Memory B cell (primary cell): Measurements from ENCODE around the gene NFIX.

ENCODE experiments used
- ATAC-seq: fragments of 150-1000 bp; cut with Tn5 transposase; 2 replicates; pipeline ENCODE4 v1.10.0; 2021; ENCODE audit warnings: low read depth, mild to moderate bottlenecking, moderate library complexity
- DNase-seq, 2 donors: peaks; one replicate each; pipeline ENCODE4 v3.0.0; 2022; ENCODE audit warnings: low spot score in 2 of 2
- H3K27ac Mint-ChIP-seq: one replicate; pipeline ENCODE4 v1.8.0; 2022; ENCODE audit warnings: mild to moderate bottlenecking, moderate library complexity, mixed read lengths
- H3K27me3 Mint-ChIP-seq: one replicate; pipeline ENCODE4 v1.8.0; 2022; ENCODE audit warnings: mixed read lengths
- H3K36me3 Mint-ChIP-seq: one replicate; pipeline ENCODE4 v1.8.0; 2022; ENCODE audit warnings: mild to moderate bottlenecking, mixed read lengths
- H3K4me1 Mint-ChIP-seq: one replicate; pipeline ENCODE4 v1.8.0; 2022; ENCODE audit warnings: mixed read lengths
- H3K4me3 Mint-ChIP-seq: one replicate; pipeline ENCODE4 v1.8.0; 2022; ENCODE audit warnings: mild to moderate bottlenecking, moderate library complexity, mixed read lengths
- H3K9me3 Mint-ChIP-seq: one replicate; pipeline ENCODE4 v1.8.0; 2022; ENCODE audit warnings: mixed read lengths

The NFIX gene

DNA sequence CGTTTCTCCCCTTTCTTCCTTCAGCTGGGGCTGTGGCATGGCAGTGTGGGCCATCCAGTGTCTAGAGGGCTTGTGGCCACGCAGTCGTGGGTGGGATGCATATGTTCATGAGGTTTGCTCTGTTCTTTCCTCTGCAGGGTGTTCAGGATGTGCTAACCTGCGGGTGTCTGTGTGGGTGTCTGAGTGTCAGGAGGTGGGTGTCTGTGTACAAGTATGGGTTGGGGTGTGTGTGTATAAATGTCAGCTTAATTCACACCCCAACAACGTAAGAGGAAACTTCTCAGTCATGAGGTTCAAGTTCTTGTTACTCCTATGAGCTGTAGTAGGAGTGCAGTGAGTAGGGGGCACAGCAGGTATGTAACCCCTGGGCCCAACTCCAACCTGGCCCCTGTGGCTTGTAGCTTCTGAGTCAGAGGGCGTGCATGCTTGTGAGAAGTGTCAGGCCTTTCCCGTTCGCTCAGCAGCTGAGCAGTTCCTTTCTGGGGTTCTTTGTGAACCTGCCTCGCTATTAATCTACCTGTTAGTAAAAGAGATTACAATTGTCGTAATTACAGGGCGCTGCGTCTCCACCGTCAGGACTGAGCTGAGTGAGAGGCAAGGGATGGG, 49.1 kb downstream of the NFIX start:
- H3K27ac Mint-ChIP-seq, result no peak overlapping the region

GRCh38 chr19:13045812-13046211, 50.5 kb downstream of the NFIX start:
- Mint-ChIP-seq H3K9me3 (no peaks in the 10 kb centered on the region), H3K27me3 (peaks cover 17% of the 10 kb centered on the region), H3K27ac (no peak overlapping the region), H3K4me3 (no peak overlapping the region), H3K4me1 (peaks cover 4% of the 10 kb centered on the region), H3K36me3 (no peaks in the 10 kb centered on the region)
- DNase-seq (no peak), ATAC-seq (no peak)

More for the DNA sequence above, 49.1 kb downstream of the NFIX start:
- Mint-ChIP-seq H3K36me3 (no peaks in the 10 kb centered on the region), H3K9me3 (no peaks in the 10 kb centered on the region), H3K27me3 (peaks cover 12% of the 10 kb centered on the region), H3K4me1 (peaks cover 4% of the 10 kb centered on the region), H3K4me3 (no peak overlapping the region)
- DNase-seq, result no peak
- ATAC-seq, result no peak

- H3K27me3 Mint-ChIP-seq, result peaks cover 22% of the 10 kb centered on the region
- ATAC-seq (no peak), DNase-seq (no peak)
- peaks cover 7% of the 10 kb centered on the region for H3K4me1 Mint-ChIP-seq
- H3K4me3 Mint-ChIP-seq, result no peak overlapping the region
- H3K9me3 Mint-ChIP-seq, result no peaks in the 10 kb centered on the region
- H3K36me3 Mint-ChIP-seq, result no peaks in the 10 kb centered on the region
- no peak overlapping the region for H3K27ac Mint-ChIP-seq
Measured at GRCh38 chr19:13047374-13047773, 52.1 kb downstream of the NFIX start.

- DNase-seq, result no peak
Measured at GRCh38 chr19:13050274-13050673, 55.0 kb downstream of the NFIX start.

GRCh38 chr19:13051557-13052165, 56.4 kb downstream of the NFIX start:
- no peak overlapping the region for H3K27ac Mint-ChIP-seq
- ATAC-seq, result no peak

More at GRCh38 chr19:13050274-13050673, 55.0 kb downstream of the NFIX start:
- peaks cover 3% of the 10 kb centered on the region for H3K4me1 Mint-ChIP-seq
- H3K27me3 Mint-ChIP-seq, result peaks cover 18% of the 10 kb centered on the region
- H3K36me3 Mint-ChIP-seq, result no peaks in the 10 kb centered on the region
- H3K4me3 Mint-ChIP-seq, result no peak overlapping the region
- no peak for ATAC-seq
- H3K9me3 Mint-ChIP-seq, result no peaks in the 10 kb centered on the region
- H3K27ac Mint-ChIP-seq, result no peak overlapping the region

GRCh38 chr19:13052447-13053175, 57.3 kb downstream of the NFIX start:
- peaks cover 3% of the 10 kb centered on the region for H3K4me1 Mint-ChIP-seq
- peaks cover 15% of the 10 kb centered on the region for H3K27me3 Mint-ChIP-seq
- no peak overlapping the region for H3K27ac Mint-ChIP-seq
- H3K9me3 Mint-ChIP-seq, result no peaks in the 10 kb centered on the region
- no peaks in the 10 kb centered on the region for H3K36me3 Mint-ChIP-seq
- DNase-seq (no peak), ATAC-seq (no peak)
- H3K4me3 Mint-ChIP-seq, result no peak overlapping the region

More at GRCh38 chr19:13051557-13052165, 56.4 kb downstream of the NFIX start:
- Mint-ChIP-seq H3K27me3 (peaks cover 15% of the 10 kb centered on the region), H3K9me3 (no peaks in the 10 kb centered on the region), H3K4me3 (peak overlapping the region; percentile 63), H3K4me1 (peaks cover 3% of the 10 kb centered on the region), H3K36me3 (no peaks in the 10 kb centered on the region)
- no peak for DNase-seq

GRCh38 chr19:13053238-13053637, 58.0 kb downstream of the NFIX start:
- no peak overlapping the region for H3K4me3 Mint-ChIP-seq
- ATAC-seq (no peak), DNase-seq (no peak)
- peaks cover 15% of the 10 kb centered on the region for H3K27me3 Mint-ChIP-seq
- peaks cover 3% of the 10 kb centered on the region for H3K4me1 Mint-ChIP-seq
- H3K27ac Mint-ChIP-seq, result no peak overlapping the region
- no peaks in the 10 kb centered on the region for H3K36me3 Mint-ChIP-seq
- H3K9me3 Mint-ChIP-seq, result no peaks in the 10 kb centered on the region

GRCh38 chr19:13053761-13054625, 58.7 kb downstream of the NFIX start:
- ATAC-seq, result no peak

DNA sequence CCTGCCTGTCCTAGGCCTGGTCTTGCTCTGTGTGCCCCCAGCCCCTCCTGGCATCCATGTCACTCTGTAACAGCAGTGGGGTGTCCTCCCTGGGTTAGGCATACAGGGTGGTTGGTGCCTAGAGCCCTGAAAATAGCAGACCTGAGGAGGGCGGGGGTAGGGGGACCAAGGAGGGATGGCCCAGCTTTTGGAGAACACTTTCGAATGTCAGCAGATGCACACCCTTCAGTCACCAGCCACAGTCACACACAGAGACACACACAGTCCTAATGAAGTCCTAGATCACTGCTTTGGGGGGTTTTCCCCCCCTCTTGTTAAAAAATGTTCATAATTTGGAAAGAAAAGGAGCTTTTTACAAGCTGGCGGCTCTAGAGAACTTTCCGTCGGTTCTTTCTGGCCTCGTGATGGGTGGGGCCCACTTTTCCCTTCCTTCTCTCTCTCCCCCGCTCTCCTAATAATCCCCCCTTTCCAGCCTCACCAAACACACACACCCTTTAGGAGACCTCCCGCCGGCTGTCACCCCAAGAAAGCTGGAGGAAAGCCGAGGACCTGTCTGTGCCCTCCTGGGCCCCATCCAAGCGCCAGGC, 59.4 kb downstream of the NFIX start:
- H3K4me3 Mint-ChIP-seq, result no peak overlapping the region
- peaks cover 3% of the 10 kb centered on the region for H3K4me1 Mint-ChIP-seq
- no peak overlapping the region for H3K27ac Mint-ChIP-seq
- H3K36me3 Mint-ChIP-seq, result no peaks in the 10 kb centered on the region
- no peak for ATAC-seq
- DNase-seq, result no peak
- H3K27me3 Mint-ChIP-seq, result peaks cover 18% of the 10 kb centered on the region
- H3K9me3 Mint-ChIP-seq, result no peaks in the 10 kb centered on the region

More at GRCh38 chr19:13053761-13054625, 58.7 kb downstream of the NFIX start:
- H3K9me3 Mint-ChIP-seq, result no peaks in the 10 kb centered on the region
- H3K4me1 Mint-ChIP-seq, result peaks cover 3% of the 10 kb centered on the region
- no peaks in the 10 kb centered on the region for H3K36me3 Mint-ChIP-seq
- H3K27ac Mint-ChIP-seq, result no peak overlapping the region
- no peak for DNase-seq
- H3K4me3 Mint-ChIP-seq, result no peak overlapping the region
- H3K27me3 Mint-ChIP-seq, result peaks cover 16% of the 10 kb centered on the region

GRCh38 chr19:13055213-13056051, 60.2 kb downstream of the NFIX start:
- Mint-ChIP-seq H3K27ac (no peak overlapping the region), H3K4me3 (no peak overlapping the region), H3K4me1 (peaks cover 3% of the 10 kb centered on the region), H3K27me3 (peaks cover 13% of the 10 kb centered on the region), H3K36me3 (no peaks in the 10 kb centered on the region), H3K9me3 (no peaks in the 10 kb centered on the region)
- ATAC-seq (no peak), DNase-seq (no peak)

DNA sequence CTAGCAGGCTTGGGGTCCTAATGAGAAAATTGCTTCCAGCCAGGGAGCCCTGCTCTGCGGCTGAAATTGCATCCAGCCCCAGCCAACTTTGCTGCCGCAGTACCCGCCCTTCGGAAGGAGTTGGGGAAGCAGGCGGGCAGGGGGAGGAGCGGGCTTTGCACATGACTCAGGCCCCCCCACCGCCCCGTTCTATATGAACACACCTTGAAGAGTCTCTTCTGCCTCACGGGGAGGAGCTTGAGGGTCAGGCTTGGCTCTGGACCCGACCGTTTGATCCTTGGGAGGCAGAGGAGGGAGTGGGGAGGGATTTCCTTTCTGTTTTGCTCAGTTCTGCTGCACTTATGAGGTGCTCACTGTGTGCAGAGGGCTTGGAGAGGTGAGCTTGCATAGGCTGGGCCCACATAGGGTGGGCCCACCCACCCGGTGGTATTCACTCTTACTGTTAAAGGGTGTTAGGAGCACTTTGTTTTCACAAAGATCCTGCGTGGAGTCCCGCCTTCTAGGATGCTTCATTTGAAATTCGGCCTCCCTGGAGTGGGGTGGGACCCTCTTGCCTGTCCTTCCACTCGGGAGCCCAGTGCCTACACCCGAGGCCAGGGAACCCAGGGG, 60.9 kb downstream of the NFIX start:
- Mint-ChIP-seq H3K36me3 (no peaks in the 10 kb centered on the region), H3K4me1 (peaks cover 3% of the 10 kb centered on the region), H3K27ac (no peak overlapping the region), H3K9me3 (no peaks in the 10 kb centered on the region), H3K27me3 (peaks cover 13% of the 10 kb centered on the region), H3K4me3 (no peak overlapping the region)
- DNase-seq, result no peak
- no peak for ATAC-seq

DNA sequence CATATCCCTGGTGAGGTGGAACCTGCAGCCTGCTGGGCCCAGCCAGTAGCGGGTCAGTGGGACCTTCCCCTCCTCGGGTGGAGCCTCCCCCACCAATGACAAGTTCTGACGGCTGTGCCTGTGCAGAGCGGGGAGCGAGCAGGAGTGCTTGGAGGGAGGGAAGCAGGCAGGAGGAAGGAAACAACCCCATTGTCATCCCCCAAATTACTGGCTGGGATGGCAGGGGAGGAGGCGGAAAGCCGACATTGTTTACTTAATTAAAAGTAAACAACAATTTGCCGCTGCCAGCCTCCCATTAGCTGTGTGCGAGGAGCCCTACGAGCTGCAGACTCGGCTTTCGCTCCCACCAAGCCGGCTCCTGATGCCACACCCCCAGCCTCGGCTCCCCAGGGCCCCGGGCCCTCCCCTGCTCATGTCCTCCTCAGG, 61.9 kb downstream of the NFIX start:
- peaks cover 9% of the 10 kb centered on the region for H3K27me3 Mint-ChIP-seq

More for the DNA sequence above, 61.9 kb downstream of the NFIX start:
- DNase-seq (no peak), ATAC-seq (no peak)
- Mint-ChIP-seq H3K4me3 (no peak overlapping the region), H3K36me3 (no peaks in the 10 kb centered on the region), H3K27ac (no peak overlapping the region), H3K9me3 (no peaks in the 10 kb centered on the region), H3K4me1 (peaks cover 3% of the 10 kb centered on the region)
